Endothelial cell of umbilical vein (primary cell): ENCODE measurements around the gene CYB5D1. TPM values are rescaled to one million over a fixed set of nuclear protein-coding genes. Genes with fewer than 3 reads are reported as not detected.

Experiments used
- BruUV-seq: library from RNA; stranded (reverse); fragments of 400-500 nt; replicated peaks from 2 replicates; lab custom pipeline; 2021; lab: Mats Ljungman, UMichigan
- CTCF ChIA-PET: fragments of 300-600, 350-600 bp; sonication (Branson Sonifier 250); formaldehyde crosslinking; loops from one replicate; lab custom pipeline; 2021; ENCODE audit warnings: antibody characterized with exemption, inconsistent platforms; lab: Charles Lee
- POLR2A ChIA-PET: fragments of 300-600, 350-600 bp; sonication (Branson Sonifier 250); formaldehyde crosslinking; loops from one replicate; lab custom pipeline; 2021; ENCODE audit warnings: antibody characterized with exemption, inconsistent platforms; lab: Charles Lee
- DNase-seq: peaks from one replicate; pipeline ENCODE4 v3.0.0-alpha.2; 2011; ENCODE audit warnings: low read depth, low spot score
- FAIRE-seq: peaks from 2 replicates; lab custom pipeline; 2011; peaks lifted over from hg19 to GRCh38; lab: Jason Lieb, UNC
- H2AFZ ChIP-seq: 2 replicates; pipeline ENCODE4 v1.6.0; 2012; ENCODE audit warnings: low read depth, low read length, control low read depth, inconsistent platforms
- H3K27ac ChIP-seq: 2 replicates; pipeline ENCODE4 v1.5.1; 2011; ENCODE audit warnings: low read depth, mild to moderate bottlenecking, control low read depth, low read length, moderate library complexity; ENCODE audit not compliant: insufficient read depth
- H3K27me3 ChIP-seq, 2 experiments: 2 replicates each; pipeline versions ENCODE4 v1.6.0 to v1.6.1; 2011; ENCODE audit warnings: low read length in 2 of 2, mixed read lengths in 1 of 2; ENCODE audit not compliant: control insufficient read depth in 2 of 2, insufficient read depth in 2 of 2
- H3K36me3 ChIP-seq, 2 experiments: 2 replicates in 1 of 2; 3 replicates in 1 of 2; pipeline ENCODE4 v1.5.1; 2011; ENCODE audit warnings: low read length in 2 of 2, mild to moderate bottlenecking in 1 of 2, moderate library complexity in 1 of 2; ENCODE audit not compliant: control insufficient read depth in 2 of 2, insufficient read depth in 2 of 2; ENCODE audit errors: extremely low read depth in 1 of 2
- H3K4me1 ChIP-seq: 3 replicates; pipeline ENCODE4 v1.5.1; 2011; ENCODE audit warnings: mild to moderate bottlenecking, low read length; ENCODE audit not compliant: control insufficient read depth, insufficient read depth; ENCODE audit errors: extremely low read depth
- H3K4me2 ChIP-seq: 2 replicates; pipeline ENCODE4 v1.6.1; 2011; ENCODE audit warnings: low read length, control low read depth, mixed read lengths; ENCODE audit not compliant: insufficient read depth
- H3K4me3 ChIP-seq, 3 experiments: fragments of 200-600 bp in 1 of 3; sonication (generic), shearing (Covaris generic) in 1 of 3; replicated peaks in 1 of 3; 2 replicates each; pipeline ENCODE4 v1.5.1; 2011 to 2016; ENCODE audit warnings: control low read depth in 3 of 3, low read length in 3 of 3, mild to moderate bottlenecking in 2 of 3, inconsistent platforms in 1 of 3, low read depth in 1 of 3, moderate library complexity in 1 of 3; ENCODE audit not compliant: insufficient read depth in 1 of 3
- H3K79me2 ChIP-seq: 2 replicates; pipeline ENCODE4 v1.6.0; 2012; ENCODE audit warnings: low read length, inconsistent platforms; ENCODE audit not compliant: control insufficient read depth, insufficient read depth
- H3K9ac ChIP-seq: replicated peaks from 2 replicates; pipeline ENCODE3; 2011; ENCODE audit warnings: low read length, control low read depth; ENCODE audit not compliant: insufficient read depth; ENCODE audit errors: extremely low read depth
- H3K9me1 ChIP-seq: replicated peaks from 3 replicates; pipeline ENCODE4 v1.6.0; 2011; ENCODE audit warnings: mild to moderate bottlenecking, low read length; ENCODE audit not compliant: control insufficient read depth, insufficient read depth; ENCODE audit errors: extremely low read depth
- H3K9me3 ChIP-seq: replicated peaks from 2 replicates; pipeline ENCODE4 v1.5.1; 2012; ENCODE audit warnings: low read length, inconsistent platforms; ENCODE audit not compliant: control insufficient read depth, insufficient read depth
- H4K20me1 ChIP-seq: replicated peaks from 2 replicates; pipeline ENCODE3; 2011; ENCODE audit warnings: mild to moderate bottlenecking, low read length; ENCODE audit not compliant: control insufficient read depth, insufficient read depth; ENCODE audit errors: extremely low read depth
- CTCF ChIP-seq, 2 donors: IDR thresholded peaks; 1 replicate in 1 of 2; 2 replicates in 1 of 2; pipeline ENCODE4 v1.5.1; 2011; ENCODE audit warnings: low read length in 2 of 2, mild to moderate bottlenecking in 2 of 2, moderate library complexity in 2 of 2, control low read depth in 1 of 2, inconsistent platforms in 1 of 2, low read depth in 1 of 2; ENCODE audit not compliant: insufficient read depth in 1 of 2; ENCODE audit errors: extremely low read depth in 1 of 2
- EZH2 ChIP-seq: IDR thresholded peaks from 2 replicates; pipeline ENCODE4 v1.6.1; 2012; ENCODE audit warnings: borderline replicate concordance, low read depth, mild to moderate bottlenecking, moderate library complexity, low read length, inconsistent platforms; ENCODE audit not compliant: severe bottlenecking
- FOS ChIP-seq: IDR thresholded peaks from 2 replicates; pipeline ENCODE4 v1.6.1; 2011; ENCODE audit warnings: mild to moderate bottlenecking, low read length, moderate library complexity, borderline replicate concordance; ENCODE audit not compliant: insufficient read depth
- GATA2 ChIP-seq: IDR thresholded peaks from 2 replicates; pipeline ENCODE4 v1.7.0; 2011; ENCODE audit warnings: low read depth, mild to moderate bottlenecking, moderate library complexity, mixed read lengths, low read length; ENCODE audit not compliant: insufficient read length, insufficient read depth
- JUN ChIP-seq: IDR thresholded peaks from 2 replicates; pipeline ENCODE4 v1.6.1; 2011; ENCODE audit warnings: borderline replicate concordance, low read depth; ENCODE audit not compliant: insufficient read length, insufficient read depth
- MYC ChIP-seq: IDR thresholded peaks from one replicate; pipeline ENCODE4 v1.6.1; 2011; ENCODE audit warnings: mild to moderate bottlenecking, low read depth, low read length
- POLR2A ChIP-seq: IDR thresholded peaks from 2 replicates; pipeline ENCODE4 v1.6.1; 2012; ENCODE audit warnings: low read depth, mild to moderate bottlenecking, control low read depth, low read length
- POLR2AphosphoS5 ChIP-seq: IDR thresholded peaks from 2 replicates; pipeline ENCODE4 v1.6.1; 2012; ENCODE audit warnings: low read depth, mild to moderate bottlenecking, control low read depth, low read length, moderate library complexity; ENCODE audit not compliant: insufficient read depth
- dilution Hi-C: fragments of 300-500 bp; cut with MboI; formaldehyde crosslinking; loops from one replicate; pipeline ENCODE4 v1.15.0; 2019; ENCODE audit warnings: low sequenced_read_pairs; ENCODE audit not compliant: extremely low pct_ligation_motif_present
- intact Hi-C: fragments of 100-400 bp; cut with micrococcal nuclease; formaldehyde crosslinking; loops from one replicate; pipeline ENCODE4 v1.10.0; 2022
- polyA plus RNA-seq, 4 experiments: library from polyadenylated mRNA; depleted of rRNA in 3 of 4; stranded (reverse) in 3 of 4; unstranded in 1 of 4; fragments of >200 nt; gene quantifications; 2 replicates each; pipeline versions ENCODE4 v1.2.1 to v1.2.3, GENCODE V29; 2011 to 2012; ENCODE audit warnings: missing spikeins in 1 of 4
- total RNA-seq: library from RNA; stranded (reverse); gene quantifications from 2 replicates; pipeline ENCODE4 v1.2.3, GENCODE V29; 2021
- TF ChIP-seq, protein P1 (sequence below): IDR thresholded peaks from 2 replicates; pipeline ENCODE4 v1.6.1; 2011; ENCODE audit not compliant: insufficient read depth, insufficient read length

Gene CYB5D1
- total and polyA plus RNA-seq, 2 donors (not counting 3 experiments of a cell fraction or from before 2014, with no cell fraction given): 9.4 to 18.1 TPM

DNA sequence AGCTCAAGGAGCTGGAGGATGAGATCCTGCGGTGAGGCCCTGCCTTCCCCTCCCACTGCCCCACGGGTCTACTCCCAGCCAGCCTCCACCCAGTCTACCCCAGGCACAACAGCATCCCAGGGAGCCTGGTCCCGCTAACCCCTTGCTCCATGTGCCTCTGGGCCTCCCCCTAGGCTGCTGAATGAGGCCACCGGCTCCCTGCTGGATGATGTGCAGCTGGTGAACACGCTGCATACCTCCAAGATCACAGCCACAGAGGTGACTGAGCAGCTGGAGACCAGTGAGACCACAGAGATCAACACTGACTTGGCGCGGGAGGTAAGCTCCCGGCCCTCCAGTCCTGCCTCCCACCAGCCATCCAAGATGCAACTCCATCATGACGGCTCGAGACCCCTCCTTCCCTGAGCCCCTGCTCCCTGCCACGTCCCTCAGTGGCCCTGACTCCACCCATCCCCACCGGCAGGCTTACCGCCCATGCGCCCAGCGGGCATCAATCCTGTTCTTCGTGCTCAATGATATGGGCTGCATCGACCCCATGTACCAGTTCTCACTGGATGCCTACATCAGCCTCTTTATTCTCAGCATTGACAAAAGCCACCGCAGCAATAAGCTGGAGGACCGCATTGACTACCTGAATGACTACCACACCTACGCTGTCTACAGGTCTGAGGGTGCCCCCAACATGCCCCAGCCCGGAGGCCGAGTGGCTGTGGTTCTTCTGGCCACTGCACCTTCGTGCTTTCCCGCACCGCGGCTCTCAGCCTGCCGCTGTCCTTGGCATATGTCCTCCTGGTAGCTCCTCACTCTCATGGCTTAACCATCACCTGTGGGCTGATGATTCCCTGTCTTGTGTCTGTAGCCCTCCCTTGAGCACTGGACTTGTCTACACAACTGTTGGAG lies 38.8 kb upstream of the CYB5D1 start:
- H3K4me1 ChIP-seq: no peaks in the 10 kb centered on the region
- H3K9me3 ChIP-seq: no peaks in the 10 kb centered on the region
- H3K27ac ChIP-seq: no peak overlapping the region
- POLR2A ChIA-PET: no interaction called here
- no peaks in the 10 kb centered on the region for H3K36me3 ChIP-seq
- H3K27me3 ChIP-seq: peaks cover 9 to 13% of the 10 kb centered on the region in 2 experiments
- H3K4me3 ChIP-seq: no peak overlapping the region
- H3K4me2 ChIP-seq: no peak overlapping the region
- dilution Hi-C loops: no loop called here
- DNase-seq (no peak), FAIRE-seq (no peak)
- intact Hi-C loops: no loop called here
- no peaks in the 10 kb centered on the region for H4K20me1 ChIP-seq
- no peak overlapping the region for H2AFZ ChIP-seq
- no TSS peak for BruUV-seq
- H3K79me2 ChIP-seq: no peaks in the 10 kb centered on the region
- no peak overlapping the region for H3K9ac ChIP-seq
- TF ChIP-seq CTCF (IDR thresholded peaks at IDR 0.05; ENCODE audit: extremely low read depth in 1 of 2, insufficient read depth in 1 of 2, low read depth in 1 of 2, low read length in 2 of 2) (no peak), JUN (no peak), FOS (no peak), EZH2 (no peak), MYC (no peak), POLR2A (no peak), GATA2 (no peak), POLR2AphosphoS5 (no peak)
- TF ChIP-seq, protein P1, sequence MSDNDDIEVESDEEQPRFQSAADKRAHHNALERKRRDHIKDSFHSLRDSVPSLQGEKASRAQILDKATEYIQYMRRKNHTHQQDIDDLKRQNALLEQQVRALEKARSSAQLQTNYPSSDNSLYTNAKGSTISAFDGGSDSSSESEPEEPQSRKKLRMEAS: no peak
- no peaks in the 10 kb centered on the region for H3K9me1 ChIP-seq
- CTCF ChIA-PET: interaction anchor here (1.0 to 8.6 kb wide), 9 partner anchors 13 to 256 kb away, joined by 3 to 121 read pairs (median 4); no protein-coding TSS in a partner anchor
